Panc1 (cell line): Measurements from ENCODE around the gene H1-8. TPM values are rescaled to one million over a fixed set of nuclear protein-coding genes. Genes with fewer than 3 reads are reported as not detected.

Experiments used
- ATAC-seq: fragments of 200-7000 bp; cut with Tn5 transposase; 2 replicates; pipeline ENCODE4 v1.9.1; 2020; ENCODE audit warnings: mild to moderate bottlenecking, moderate library complexity
- BruUV-seq: library from RNA; stranded (reverse); fragments of 400-500 nt; replicated peaks from 2 replicates; lab custom pipeline; 2021; lab: Mats Ljungman, UMichigan
- CTCF ChIA-PET: fragments of 300-600 bp; sonication (Branson Sonifier 250); formaldehyde crosslinking; loops from one replicate; lab custom pipeline; 2022; ENCODE audit warnings: antibody characterized with exemption; lab: Charles Lee
- POLR2A ChIA-PET: fragments of 300-600 bp; sonication (Branson Sonifier 250); formaldehyde crosslinking; loops from one replicate; lab custom pipeline; 2022; ENCODE audit warnings: antibody characterized with exemption; lab: Charles Lee
- DNase-seq: peaks from one replicate; pipeline ENCODE4 v3.0.0-alpha.2; 2010; ENCODE audit warnings: low read depth, low spot score
- H3K27ac ChIP-seq: 2 replicates; pipeline ENCODE4 v1.5.1; 2011; ENCODE audit warnings: mild to moderate bottlenecking, low read length, inconsistent platforms
- H3K27me3 ChIP-seq: fragments of 200-500 bp; sonication (Bioruptor generic); 2 replicates; pipeline ENCODE4 v1.6.0; 2014; ENCODE audit warnings: low read length, inconsistent platforms; ENCODE audit not compliant: control insufficient read depth, insufficient read depth
- H3K36me3 ChIP-seq: fragments of 200-500 bp; sonication (Bioruptor generic); 2 replicates; pipeline ENCODE4 v1.5.1; 2014; ENCODE audit warnings: inconsistent platforms, mild to moderate bottlenecking, low read length, moderate library complexity; ENCODE audit not compliant: control insufficient read depth, insufficient read depth
- H3K4me1 ChIP-seq: 2 replicates; pipeline ENCODE4 v1.5.1; 2011; ENCODE audit warnings: inconsistent platforms, mild to moderate bottlenecking, low read length, moderate library complexity; ENCODE audit not compliant: control insufficient read depth, insufficient read depth
- H3K4me3 ChIP-seq, 2 experiments: 2 replicates each; pipeline ENCODE4 v1.5.1; 2011 to 2012; ENCODE audit warnings: low read depth in 2 of 2, low read length in 2 of 2, mild to moderate bottlenecking in 2 of 2, inconsistent platforms in 1 of 2, moderate library complexity in 1 of 2
- H3K9me3 ChIP-seq: fragments of 200-500 bp; sonication (Bioruptor generic); 2 replicates; pipeline ENCODE4 v1.5.1; 2014; ENCODE audit warnings: low read depth, mild to moderate bottlenecking, inconsistent platforms, low read length, moderate library complexity; ENCODE audit not compliant: control insufficient read depth, insufficient read depth
- CTCF ChIP-seq: fragments of 450-650 bp; IDR thresholded peaks from 2 replicates; pipeline ENCODE4 v1.5.1; 2017; ENCODE audit warnings: mild to moderate bottlenecking
- POLR2AphosphoS5 ChIP-seq: IDR thresholded peaks from 2 replicates; pipeline ENCODE4 v1.6.1; 2012; ENCODE audit warnings: mild to moderate bottlenecking, low read depth, low read length, moderate library complexity
- REST ChIP-seq, 2 experiments: IDR thresholded peaks; 2 replicates each; pipeline ENCODE4 v1.6.1; 2011 to 2012; ENCODE audit warnings: low read depth in 2 of 2, control low read depth in 1 of 2, low read length in 1 of 2, mild to moderate bottlenecking in 1 of 2, moderate library complexity in 1 of 2; ENCODE audit not compliant: insufficient read depth in 1 of 2
- SIN3A ChIP-seq: IDR thresholded peaks from 2 replicates; pipeline ENCODE4 v1.6.1; 2012; ENCODE audit warnings: low read depth, mild to moderate bottlenecking, low read length, moderate library complexity, borderline replicate concordance; ENCODE audit not compliant: insufficient read depth
- TCF7L2 ChIP-seq: IDR thresholded peaks from 2 replicates; pipeline ENCODE4 v1.6.1; 2011; ENCODE audit warnings: mild to moderate bottlenecking, low read depth, low read length, inconsistent platforms
- in situ Hi-C: cut with HindIII; loops from 2 replicates; pipeline ENCODE4 v1.10.0; 2016; ENCODE audit warnings: low sequenced_read_pairs, low pct_unique_long_range_greater_than_20kb
- intact Hi-C: fragments of 100-400 bp; cut with micrococcal nuclease; formaldehyde crosslinking; loops from one replicate; pipeline ENCODE4 v1.10.0; 2022; ENCODE audit not compliant: unreplicated experiment
- total RNA-seq: library from RNA; stranded (reverse); gene quantifications from one replicate; pipeline ENCODE4 v1.2.1, GENCODE V29; 2021; ENCODE audit not compliant: unreplicated experiment

Gene H1-8
- total RNA-seq, 1 experiment from 2014 or later, result not detected

GRCh38 chr3:129533406-129533805 lies 9.6 kb upstream of the H1-8 start:
- in situ Hi-C loops (no loop called here), intact Hi-C loops (no loop called here)
- DNase-seq (no peak), ATAC-seq (no peak)
- H3K9me3 ChIP-seq, result no peaks in the 10 kb centered on the region
- no peak overlapping the region for H3K4me3 ChIP-seq
- H3K4me1 ChIP-seq, result no peaks in the 10 kb centered on the region
- no peaks in the 10 kb centered on the region for H3K36me3 ChIP-seq
- ChIA-PET POLR2A (no interaction called here), CTCF (no interaction called here)
- BruUV-seq, result no TSS peak
- no peaks in the 10 kb centered on the region for H3K27me3 ChIP-seq
- no peak overlapping the region for H3K27ac ChIP-seq
- TF ChIP-seq TCF7L2 (no peak), CTCF (no peak), POLR2AphosphoS5 (no peak), REST (IDR thresholded peaks at IDR 0.05; ENCODE audit: insufficient read depth in 1 of 2, low read depth in 2 of 2, low read length in 1 of 2) (no peak), SIN3A (no peak)

GRCh38 chr3:129534428-129535027 lies 8.4 kb upstream of the H1-8 start:
- no peaks in the 10 kb centered on the region for H3K27me3 ChIP-seq
- no peak for DNase-seq
- in situ Hi-C loops (no loop called here), intact Hi-C loops (no loop called here)
- BruUV-seq, result no TSS peak
- no peaks in the 10 kb centered on the region for H3K9me3 ChIP-seq
- no peak for TF ChIP-seq CTCF
- no peak for TF ChIP-seq SIN3A
- TF ChIP-seq REST (IDR thresholded peaks at IDR 0.05; ENCODE audit: insufficient read depth in 1 of 2, low read depth in 2 of 2, low read length in 1 of 2), result no peak
- no peak for TF ChIP-seq POLR2AphosphoS5
- TF ChIP-seq TCF7L2, result no peak
- no peak overlapping the region for H3K4me3 ChIP-seq
- H3K4me1 ChIP-seq, result no peaks in the 10 kb centered on the region
- ChIA-PET POLR2A (no interaction called here), CTCF (interaction anchor here (1.2 kb wide), 1 partner anchor 44 kb away, joined by 3 read pairs; no protein-coding TSS in a partner anchor)
- H3K36me3 ChIP-seq, result no peaks in the 10 kb centered on the region
- ATAC-seq, result no peak
- H3K27ac ChIP-seq, result no peak overlapping the region
